Hepatocyte (in vitro differentiated cells): ENCODE results near the gene CFHR3. TPM values are rescaled to one million over a fixed set of nuclear protein-coding genes. Genes with fewer than 3 reads are reported as not detected.
A peak's percentile ranks its signal among the peaks of the same experiment; 100 is the strongest.
"Not testable (repeated sequence)": the region's sequence is repeated elsewhere in the genome, so short reads cannot be mapped to it uniquely, and the experiment has no call there.

Experiments
- DNase-seq: peaks from one replicate; pipeline ENCODE4 v3.0.0-alpha.2; 2016; ENCODE audit warnings: low spot score
- H2AFZ ChIP-seq: fragments of 200-600 bp; sonication (generic); 2 replicates; pipeline ENCODE4 v1.6.0; 2016; ENCODE audit warnings: antibody characterized with exemption, mild to moderate bottlenecking
- H3K27ac ChIP-seq: fragments of 200-600 bp; sonication (generic); 2 replicates; pipeline ENCODE4 v1.5.1; 2016; ENCODE audit warnings: mild to moderate bottlenecking
- H3K27me3 ChIP-seq: fragments of 200-600 bp; sonication (generic); 2 replicates; pipeline ENCODE4 v1.6.1; 2016
- H3K36me3 ChIP-seq: fragments of 200-600 bp; sonication (generic); replicated peaks from 2 replicates; pipeline ENCODE4 v1.5.1; 2016; ENCODE audit warnings: low read depth; ENCODE audit not compliant: insufficient read depth
- H3K4me1 ChIP-seq: fragments of 200-600 bp; sonication (generic); 2 replicates; pipeline ENCODE4 v1.5.1; 2016; ENCODE audit warnings: mild to moderate bottlenecking, moderate library complexity; ENCODE audit not compliant: insufficient read depth
- H3K4me2 ChIP-seq: fragments of 200-600 bp; sonication (generic); 2 replicates; pipeline ENCODE4 v1.6.0; 2016
- H3K4me3 ChIP-seq: fragments of 200-600 bp; sonication (generic); 2 replicates; pipeline ENCODE4 v1.5.1; 2016; ENCODE audit warnings: mild to moderate bottlenecking
- H3K79me2 ChIP-seq: fragments of 200-600 bp; sonication (generic); 2 replicates; pipeline ENCODE4 v1.6.0; 2017; ENCODE audit warnings: mild to moderate bottlenecking
- H3K9me2 ChIP-seq: fragments of 200-600 bp; sonication (generic); replicated peaks from 2 replicates; pipeline ENCODE4 v1.6.0; 2017; ENCODE audit warnings: mild to moderate bottlenecking; ENCODE audit not compliant: insufficient read depth
- H3K9me3 ChIP-seq: fragments of 200-600 bp; sonication (generic); 2 replicates; pipeline ENCODE4 v1.5.1; 2016; ENCODE audit warnings: low read depth, mild to moderate bottlenecking
- H4K20me1 ChIP-seq: fragments of 200-600 bp; sonication (generic); 2 replicates; pipeline ENCODE4 v1.6.0; 2016; ENCODE audit warnings: mild to moderate bottlenecking; ENCODE audit not compliant: insufficient read depth, poor library complexity, severe bottlenecking
- CTCF ChIP-seq: fragments of 200-600 bp; sonication (generic); IDR thresholded peaks from 2 replicates; pipeline ENCODE4 v1.5.1; 2016; ENCODE audit warnings: antibody characterized with exemption, mild to moderate bottlenecking; ENCODE audit not compliant: poor library complexity
- EZH2 ChIP-seq: fragments of 200-600 bp; sonication (generic); IDR thresholded peaks from 2 replicates; pipeline ENCODE4 v1.6.1; 2016; ENCODE audit warnings: antibody characterized with exemption, mild to moderate bottlenecking, borderline replicate concordance
- EZH2phosphoT487 ChIP-seq: fragments of 200-600 bp; sonication (generic); IDR thresholded peaks from one replicate; pipeline ENCODE4 v1.6.1; 2018; ENCODE audit warnings: antibody characterized with exemption, mild to moderate bottlenecking, low read depth, moderate library complexity; ENCODE audit not compliant: unreplicated experiment, severe bottlenecking
- WGBS: methylation state at CpG from one replicate; pipeline ENCODE4 v1.1.6; 2016; ENCODE audit warnings: low lambda C conversion rate; ENCODE audit errors: missing lambda C conversion rate; 5-methylcytosine and 5-hydroxymethylcytosine counted together
- polyA plus RNA-seq: library from polyadenylated mRNA; unstranded; fragments of >200 nt; fragmentation: Nextera tagmentation; extraction: Ambion mirVana; gene quantifications from 2 replicates; pipeline ENCODE4 v1.2.1, GENCODE V29; 2016
- total RNA-seq: library from RNA; depleted of rRNA; stranded (reverse); fragments of >200 nt; gene quantifications from 2 replicates; pipeline ENCODE4 v1.2.3, GENCODE V29; 2014

Gene CFHR3
- total and polyA plus RNA-seq, 2 experiments from 2014 or later, result 1.7 TPM

- Histone ChIP-seq H3K27me3 (no peaks in the 10 kb centered on the region), H3K4me3 (no peak overlapping the region), H3K9me3 (no peaks in the 10 kb centered on the region), H2AFZ (no peak overlapping the region), H3K4me2 (no peak overlapping the region), H3K9me2 (no peaks in the 10 kb centered on the region), H3K36me3 (no peaks in the 10 kb centered on the region), H3K79me2 (no peaks in the 10 kb centered on the region), H3K4me1 (no peaks in the 10 kb centered on the region), H3K27ac (no peak overlapping the region), H4K20me1 (no peaks in the 10 kb centered on the region)
- no peak for DNase-seq
- no peak for TF ChIP-seq EZH2phosphoT487
- no peak for TF ChIP-seq EZH2
- TF ChIP-seq CTCF, result no peak
Measured at GRCh38 chr1:196734006-196734405, 40.6 kb upstream of the CFHR3 start.

GRCh38 chr1:196734460-196734859, 40.2 kb upstream of the CFHR3 start:
- Histone ChIP-seq H3K4me3 (no peak overlapping the region), H3K79me2 (no peaks in the 10 kb centered on the region), H3K27me3 (no peaks in the 10 kb centered on the region), H3K27ac (no peak overlapping the region), H3K36me3 (no peaks in the 10 kb centered on the region), H2AFZ (no peak overlapping the region), H3K4me2 (no peak overlapping the region), H4K20me1 (no peaks in the 10 kb centered on the region), H3K9me2 (no peaks in the 10 kb centered on the region), H3K9me3 (no peaks in the 10 kb centered on the region), H3K4me1 (no peaks in the 10 kb centered on the region)
- no peak for TF ChIP-seq EZH2
- TF ChIP-seq CTCF, result no peak
- TF ChIP-seq EZH2phosphoT487, result no peak
- WGBS, result 69% methylated on average over 2 of the region's 2 CpGs
- no peak for DNase-seq

GRCh38 chr1:196738730-196739129, 35.9 kb upstream of the CFHR3 start:
- H3K27me3 ChIP-seq, result no peaks in the 10 kb centered on the region
- no peak overlapping the region for H3K27ac ChIP-seq
- no peaks in the 10 kb centered on the region for H3K4me1 ChIP-seq
- H2AFZ ChIP-seq, result no peak overlapping the region
- TF ChIP-seq EZH2phosphoT487 (no peak), EZH2 (no peak), CTCF (no peak)
- no peaks in the 10 kb centered on the region for H3K79me2 ChIP-seq
- no peaks in the 10 kb centered on the region for H4K20me1 ChIP-seq
- DNase-seq, result no peak
- H3K4me2 ChIP-seq, result no peak overlapping the region
- H3K4me3 ChIP-seq, result no peak overlapping the region
- H3K36me3 ChIP-seq, result no peaks in the 10 kb centered on the region
- no peaks in the 10 kb centered on the region for H3K9me3 ChIP-seq
- no peaks in the 10 kb centered on the region for H3K9me2 ChIP-seq

- H3K9me3 ChIP-seq, H3K9me2 ChIP-seq, H3K27me3 ChIP-seq, H3K36me3 ChIP-seq, H3K4me1 ChIP-seq, H4K20me1 ChIP-seq, H2AFZ ChIP-seq, H3K4me2 ChIP-seq, H3K79me2 ChIP-seq, H3K27ac ChIP-seq, H3K4me3 ChIP-seq: not testable (repeated sequence)
- peak; percentile 46 for TF ChIP-seq CTCF
- 31% methylated on average over 6 of the region's 6 CpGs for WGBS
- DNase-seq, result peak; percentile 43
Measured at GRCh38 chr1:196743244-196743643, 31.4 kb upstream of the CFHR3 start.

- H3K9me2 ChIP-seq, H3K9me3 ChIP-seq, H3K27ac ChIP-seq, H3K27me3 ChIP-seq, DNase-seq, H3K36me3 ChIP-seq, H3K79me2 ChIP-seq, H3K4me3 ChIP-seq, H3K4me2 ChIP-seq, H2AFZ ChIP-seq, H4K20me1 ChIP-seq, H3K4me1 ChIP-seq: not testable (repeated sequence)
- 89% methylated on average over 4 of the region's 4 CpGs for WGBS
Measured at GRCh38 chr1:196765019-196765740, 9.5 kb upstream of the CFHR3 start.
